H1 (cell line): ENCODE data around the gene GAPT. TPM values are rescaled to one million over a fixed set of nuclear protein-coding genes. Genes with fewer than 3 reads are reported as not detected.

ENCODE experiments used
- CTCF ChIA-PET: fragments of 300-600 bp; sonication (Branson Sonifier 250); formaldehyde crosslinking; loops from one replicate; lab custom pipeline; 2021; ENCODE audit not compliant: partially characterized antibody; lab: Charles Lee
- POLR2A ChIA-PET: fragments of 300-600 bp; sonication (Branson Sonifier 250); formaldehyde crosslinking; loops from one replicate; lab custom pipeline; 2021; ENCODE audit warnings: inconsistent platforms; ENCODE audit not compliant: partially characterized antibody; lab: Charles Lee
- DNase-seq, 2 experiments: peaks; one replicate each; pipeline versions ENCODE4 v3.0.0 to v3.0.0-alpha.2; 2010 to 2022; ENCODE audit warnings: low spot score in 2 of 2, low read depth in 1 of 2, mixed read lengths in 1 of 2
- FAIRE-seq: peaks from 2 replicates; lab custom pipeline; 2011; peaks lifted over from hg19 to GRCh38; lab: Jason Lieb, UNC
- H2AFZ ChIP-seq: 2 replicates; pipeline ENCODE4 v1.8.1; 2012; ENCODE audit warnings: low read length, inconsistent platforms
- H2AK5ac ChIP-seq: 2 replicates; pipeline ENCODE4 v1.6.1; 2013; ENCODE audit warnings: low read depth, low read length
- H2BK120ac ChIP-seq: replicated peaks from 2 replicates; pipeline ENCODE3; 2013; ENCODE audit warnings: low read depth, low read length, inconsistent platforms
- H2BK12ac ChIP-seq: 2 replicates; pipeline ENCODE4 v1.6.1; 2013; ENCODE audit warnings: low read depth, low read length
- H2BK15ac ChIP-seq: 2 replicates; pipeline ENCODE4 v1.6.1; 2013; ENCODE audit warnings: low read length
- H2BK20ac ChIP-seq: 2 replicates; pipeline ENCODE4 v1.6.1; 2013; ENCODE audit warnings: low read length
- H2BK5ac ChIP-seq: 2 replicates; pipeline ENCODE4 v1.6.1; 2013; ENCODE audit warnings: low read depth, low read length
- H3K14ac ChIP-seq: 2 replicates; pipeline ENCODE4 v1.6.1; 2013; ENCODE audit warnings: inconsistent platforms; ENCODE audit not compliant: insufficient read length
- H3K18ac ChIP-seq: 2 replicates; pipeline ENCODE4 v1.6.1; 2013; ENCODE audit warnings: low read length; ENCODE audit errors: extremely low read depth
- H3K23ac ChIP-seq: 2 replicates; pipeline ENCODE4 v1.6.1; 2013; ENCODE audit warnings: inconsistent platforms; ENCODE audit not compliant: insufficient read length
- H3K23me2 ChIP-seq: 2 replicates; pipeline ENCODE4 v1.6.1; 2013; ENCODE audit warnings: low read depth, low read length
- H3K27ac ChIP-seq: 2 replicates; pipeline ENCODE4 v1.6.1; 2011; ENCODE audit warnings: low read depth, low read length, inconsistent platforms
- H3K27me3 ChIP-seq, 4 experiments: replicated peaks in 1 of 4; 1 replicate in 1 of 4; 2 replicates in 3 of 4; pipeline versions ENCODE4 v1.6.1 to v1.8.1; 2011 to 2013; ENCODE audit warnings: low read length in 3 of 4, mild to moderate bottlenecking in 3 of 4, inconsistent platforms in 2 of 4, mixed read lengths in 2 of 4, moderate library complexity in 1 of 4; ENCODE audit not compliant: control insufficient read depth in 3 of 4, insufficient read depth in 3 of 4; ENCODE audit errors: extremely low read depth in 1 of 4
- H3K36me3 ChIP-seq, 4 experiments: 2 replicates each; pipeline versions ENCODE4 v1.6.1 to v1.8.1; 2011 to 2013; ENCODE audit warnings: mild to moderate bottlenecking in 4 of 4, low read length in 3 of 4, moderate library complexity in 2 of 4, control low read depth in 1 of 4, inconsistent platforms in 1 of 4; ENCODE audit not compliant: insufficient read depth in 4 of 4, control insufficient read depth in 2 of 4
- H3K4ac ChIP-seq: replicated peaks from 2 replicates; pipeline ENCODE3; 2013; ENCODE audit warnings: low read length, low read depth, mixed read lengths, inconsistent platforms; ENCODE audit not compliant: insufficient read length
- H3K4me1 ChIP-seq, 4 experiments: replicated peaks in 1 of 4; 1 replicate in 1 of 4; 2 replicates in 3 of 4; pipeline versions ENCODE4 v1.6.1 to v1.8.1; 2011 to 2013; ENCODE audit warnings: low read length in 3 of 4, inconsistent platforms in 2 of 4, mixed read lengths in 1 of 4; ENCODE audit not compliant: insufficient read depth in 4 of 4, control insufficient read depth in 3 of 4
- H3K4me2 ChIP-seq, 2 experiments: 2 replicates each; pipeline versions ENCODE4 v1.6.1 to v1.8.1; 2011 to 2013; ENCODE audit warnings: low read depth in 2 of 2, low read length in 2 of 2, control low read depth in 1 of 2, inconsistent platforms in 1 of 2, mild to moderate bottlenecking in 1 of 2; ENCODE audit not compliant: insufficient read depth in 1 of 2
- H3K4me3 ChIP-seq, 4 experiments: fragments of 200-600, 300-600 bp in 1 of 4; sonication (generic), shearing (Covaris generic), sonication (Bioruptor Twin) in 1 of 4; 2 replicates each; pipeline versions ENCODE4 v1.5.1 to v1.8.1; 2011 to 2016; ENCODE audit warnings: low read length in 4 of 4, low read depth in 3 of 4, control low read depth in 2 of 4, inconsistent platforms in 2 of 4, mild to moderate bottlenecking in 2 of 4, mixed read lengths in 1 of 4, moderate library complexity in 1 of 4; ENCODE audit not compliant: insufficient read depth in 2 of 4; ENCODE audit errors: extremely low read depth in 1 of 4
- H3K56ac ChIP-seq: replicated peaks from 2 replicates; pipeline ENCODE3; 2013; ENCODE audit warnings: low read depth, mild to moderate bottlenecking, mixed read lengths, low read length, inconsistent platforms; ENCODE audit not compliant: insufficient read length
- H3K79me1 ChIP-seq: 2 replicates; pipeline ENCODE4 v1.6.1; 2013; ENCODE audit warnings: low read depth, low read length, control low read depth
- H3K79me2 ChIP-seq, 2 experiments: 2 replicates each; pipeline versions ENCODE4 v1.6.1 to v1.8.1; 2012 to 2013; ENCODE audit warnings: low read length in 2 of 2, mild to moderate bottlenecking in 2 of 2, inconsistent platforms in 1 of 2; ENCODE audit not compliant: insufficient read depth in 2 of 2, control insufficient read depth in 1 of 2
- H3K9ac ChIP-seq, 4 experiments: replicated peaks in 1 of 4; 1 replicate in 1 of 4; 2 replicates in 3 of 4; pipeline versions ENCODE4 v1.6.1 to v1.8.1; 2011 to 2013; ENCODE audit warnings: low read depth in 3 of 4, low read length in 3 of 4, control low read depth in 2 of 4, mild to moderate bottlenecking in 2 of 4, moderate library complexity in 2 of 4, inconsistent platforms in 1 of 4; ENCODE audit errors: extremely low read depth in 1 of 4
- H3K9me3 ChIP-seq, 2 experiments: 2 replicates each; pipeline versions ENCODE4 v1.6.1 to v1.8.1; 2012 to 2013; ENCODE audit warnings: mild to moderate bottlenecking in 2 of 2, moderate library complexity in 2 of 2, control low read depth in 1 of 2, inconsistent platforms in 1 of 2, low read depth in 1 of 2, low read length in 1 of 2, mixed read lengths in 1 of 2; ENCODE audit not compliant: insufficient read depth in 2 of 2
- H4K20me1 ChIP-seq, 2 experiments: replicated peaks in 1 of 2; 2 replicates each; pipeline versions ENCODE3 to v1.8.1; 2011 to 2013; ENCODE audit warnings: inconsistent platforms in 2 of 2, low read length in 2 of 2, mild to moderate bottlenecking in 1 of 2; ENCODE audit not compliant: insufficient read depth in 2 of 2, control insufficient read depth in 1 of 2
- H4K5ac ChIP-seq: 2 replicates; pipeline ENCODE4 v1.6.1; 2013; ENCODE audit warnings: low read length, low read depth, mixed read lengths, inconsistent platforms; ENCODE audit not compliant: insufficient read length
- H4K8ac ChIP-seq: 2 replicates; pipeline ENCODE4 v1.8.0; 2013; ENCODE audit warnings: mild to moderate bottlenecking, moderate library complexity, low read length, inconsistent platforms; ENCODE audit not compliant: insufficient read depth; ENCODE audit errors: extremely low read depth
- H4K91ac ChIP-seq: replicated peaks from 2 replicates; pipeline ENCODE3; 2013; ENCODE audit warnings: low read length, mixed read lengths, inconsistent platforms; ENCODE audit not compliant: insufficient read length
- CEBPB ChIP-seq: IDR thresholded peaks from 2 replicates; pipeline ENCODE4 v1.6.1; 2012; ENCODE audit warnings: low read depth, low read length
- FOSL1 ChIP-seq: IDR thresholded peaks from 2 replicates; pipeline ENCODE4 v1.6.1; 2011; ENCODE audit warnings: mild to moderate bottlenecking, low read depth, low read length, moderate library complexity; ENCODE audit not compliant: insufficient read depth
- HDAC2 ChIP-seq, 2 experiments: fragments of 300-600 bp in 1 of 2; sonication (generic) in 1 of 2; IDR thresholded peaks; 2 replicates each; pipeline ENCODE4 v1.6.1; 2011 to 2012; ENCODE audit warnings: low read depth in 2 of 2, low read length in 2 of 2, mild to moderate bottlenecking in 2 of 2, moderate library complexity in 2 of 2, borderline replicate concordance in 1 of 2, inconsistent platforms in 1 of 2
- KDM1A ChIP-seq: fragments of 200-600, 300-600 bp; sonication (generic); IDR thresholded peaks from 2 replicates; pipeline ENCODE4 v1.7.1; 2016; ENCODE audit warnings: mild to moderate bottlenecking, low read length, borderline replicate concordance
- KDM4A ChIP-seq: IDR thresholded peaks from one replicate; pipeline ENCODE4 v1.7.1; 2012; ENCODE audit warnings: low read depth, mild to moderate bottlenecking, moderate library complexity, low read length, inconsistent platforms; ENCODE audit not compliant: severe bottlenecking
- POLR2A ChIP-seq, 2 experiments: IDR thresholded peaks; 1 replicate in 1 of 2; 2 replicates in 1 of 2; pipeline ENCODE4 v1.6.1; 2011; ENCODE audit warnings: low read depth in 2 of 2, low read length in 2 of 2, mild to moderate bottlenecking in 2 of 2; ENCODE audit errors: control extremely low read depth in 1 of 2
- SAP30 ChIP-seq: fragments of 300-600 bp; sonication (generic); IDR thresholded peaks from 2 replicates; pipeline ENCODE4 v1.7.1; 2012; ENCODE audit warnings: low read length, moderate library complexity, mild to moderate bottlenecking, inconsistent platforms; ENCODE audit not compliant: insufficient read depth, insufficient replicate concordance
- SIN3A ChIP-seq, 2 experiments: IDR thresholded peaks in 1 of 2; conservative IDR thresholded peaks in 1 of 2; 2 replicates each; pipeline ENCODE4 v1.6.1; 2011 to 2012; ENCODE audit warnings: low read length in 2 of 2, improper control_type of control experiment in 1 of 2, low read depth in 1 of 2, mild to moderate bottlenecking in 1 of 2
- SP2 ChIP-seq: IDR thresholded peaks from 2 replicates; pipeline ENCODE4 v1.6.1; 2012; ENCODE audit warnings: mild to moderate bottlenecking, low read length, inconsistent platforms
- SRF ChIP-seq: IDR thresholded peaks from 2 replicates; pipeline ENCODE4 v1.6.1; 2011; ENCODE audit warnings: mild to moderate bottlenecking, low read depth, low read length, moderate library complexity
- WGBS, 2 experiments: shearing (Covaris generic) in 1 of 2; methylation state at CpG; one replicate each; pipeline versions ENCODE4 v1.1.6 to v1.1.7; 2013 to 2015; ENCODE audit warnings: low lambda C conversion rate in 2 of 2, mixed read lengths in 2 of 2, inconsistent platforms in 1 of 2, low coverage in 1 of 2, missing lambda C conversion rate in 1 of 2; ENCODE audit not compliant: insufficient replicate concordance in 2 of 2, insufficient coverage in 1 of 2, insufficient read length in 1 of 2; ENCODE audit errors: extremely low coverage in 1 of 2, missing lambda C conversion rate in 1 of 2; 5-methylcytosine and 5-hydroxymethylcytosine counted together
- polyA plus RNA-seq, 7 experiments: library from polyadenylated mRNA; depleted of rRNA in 3 of 7; stranded (reverse) in 5 of 7; unstranded in 2 of 7; fragments of >200 nt in 5 of 7; fragments of 200-250 nt in 2 of 7; gene quantifications; 1 replicate in 5 of 7; 2 replicates in 1 of 7; 4 replicates in 1 of 7; pipeline versions ENCODE4 v1.2.1 to v1.2.3, GENCODE V29; 2011 to 2013; ENCODE audit warnings: missing spikeins in 2 of 7, mixed read lengths in 2 of 7
- total RNA-seq: library from RNA; stranded (reverse); fragmentation: NEBNext Ultra II Directional; extraction: Animal tissue kit (Norgen Biotek cat#: 25700); gene quantifications from 2 replicates; pipeline ENCODE4 v1.2.1, GENCODE V29; 2021
- TF ChIP-seq, protein P1 (sequence below): IDR thresholded peaks from 2 replicates; pipeline ENCODE4 v1.6.1; 2012; ENCODE audit warnings: inconsistent platforms
- TF ChIP-seq, protein P2 (sequence below): IDR thresholded peaks from 2 replicates; pipeline ENCODE4 v1.6.1; 2011; ENCODE audit warnings: low read length, improper control_type of control experiment

GAPT gene
- total and polyA plus RNA-seq, 2 of the 8 experiments (the other 6 are each of a cell fraction or from before 2014, with no cell fraction given) = not detected

GRCh38 chr5:58504766-58505165 is 13.5 kb downstream of the GAPT start:
- H3K9ac ChIP-seq = no peak overlapping the region
- H3K4ac ChIP-seq = no peak overlapping the region
- H2BK20ac ChIP-seq = no peak overlapping the region
- H2BK12ac ChIP-seq = no peak overlapping the region
- no peak overlapping the region for H3K14ac ChIP-seq
- H3K18ac ChIP-seq = no peak overlapping the region
- no peak overlapping the region for H3K23ac ChIP-seq
- CTCF ChIA-PET = interaction anchor here (0.7 to 7.5 kb wide), 4 partner anchors 8 to 345 kb away, joined by 3 to 60 read pairs (median 10); no protein-coding TSS in a partner anchor
- no peak overlapping the region for H4K8ac ChIP-seq
- H2BK120ac ChIP-seq = no peak overlapping the region
- POLR2A ChIA-PET = no interaction called here
- no peak overlapping the region for H4K5ac ChIP-seq
- H3K56ac ChIP-seq = no peak overlapping the region
- no peaks in the 10 kb centered on the region for H3K79me1 ChIP-seq
- H3K36me3 ChIP-seq = no peaks in the 10 kb centered on the region
- no peaks in the 10 kb centered on the region for H3K79me2 ChIP-seq
- H4K91ac ChIP-seq = no peak overlapping the region
- no peak overlapping the region for H2BK15ac ChIP-seq
- 86% methylated on average over 3 of the region's 3 CpGs; no CpG with 5 or more reads in 1 of the 2 experiments for WGBS, 2 experiments
- FAIRE-seq (no peak), DNase-seq (no peak)
- no peaks in the 10 kb centered on the region for H3K9me3 ChIP-seq
- no peak overlapping the region for H3K27ac ChIP-seq
- H3K4me2 ChIP-seq = no peak overlapping the region
- no peak overlapping the region for H2AFZ ChIP-seq
- no peaks in the 10 kb centered on the region for H3K23me2 ChIP-seq
- no peaks in the 10 kb centered on the region for H4K20me1 ChIP-seq
- no peak overlapping the region for H3K4me3 ChIP-seq
- peaks cover 0 to 3% (median 0%) of the 10 kb centered on the region in 4 experiments; a peak in 1 of 7 replicates for H3K4me1 ChIP-seq
- peaks cover 0 to 1% (median 0%) of the 10 kb centered on the region in 4 experiments; a peak in 1 of 7 replicates for H3K27me3 ChIP-seq
- H2BK5ac ChIP-seq = no peak overlapping the region
- H2AK5ac ChIP-seq = no peak overlapping the region
- TF ChIP-seq, protein P1, sequence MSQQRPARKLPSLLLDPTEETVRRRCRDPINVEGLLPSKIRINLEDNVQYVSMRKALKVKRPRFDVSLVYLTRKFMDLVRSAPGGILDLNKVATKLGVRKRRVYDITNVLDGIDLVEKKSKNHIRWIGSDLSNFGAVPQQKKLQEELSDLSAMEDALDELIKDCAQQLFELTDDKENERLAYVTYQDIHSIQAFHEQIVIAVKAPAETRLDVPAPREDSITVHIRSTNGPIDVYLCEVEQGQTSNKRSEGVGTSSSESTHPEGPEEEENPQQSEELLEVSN = no peak
- no peak for TF ChIP-seq SRF
- no peak for TF ChIP-seq HDAC2 (IDR thresholded peaks at IDR 0.05; ENCODE audit: borderline replicate concordance in 1 of 2, low read depth in 2 of 2, low read length in 2 of 2)
- TF ChIP-seq KDM4A = no peak
- TF ChIP-seq SIN3A (conservative IDR thresholded peaks at IDR 0.05 in 1 of 2, IDR thresholded peaks at IDR 0.05 in 1 of 2; ENCODE audit: low read depth in 1 of 2, low read length in 2 of 2) = no peak
- TF ChIP-seq FOSL1 = no peak
- TF ChIP-seq KDM1A = no peak
- TF ChIP-seq SP2 = no peak
- no peak for TF ChIP-seq CEBPB
- TF ChIP-seq SAP30 = no peak
- TF ChIP-seq, protein P2, sequence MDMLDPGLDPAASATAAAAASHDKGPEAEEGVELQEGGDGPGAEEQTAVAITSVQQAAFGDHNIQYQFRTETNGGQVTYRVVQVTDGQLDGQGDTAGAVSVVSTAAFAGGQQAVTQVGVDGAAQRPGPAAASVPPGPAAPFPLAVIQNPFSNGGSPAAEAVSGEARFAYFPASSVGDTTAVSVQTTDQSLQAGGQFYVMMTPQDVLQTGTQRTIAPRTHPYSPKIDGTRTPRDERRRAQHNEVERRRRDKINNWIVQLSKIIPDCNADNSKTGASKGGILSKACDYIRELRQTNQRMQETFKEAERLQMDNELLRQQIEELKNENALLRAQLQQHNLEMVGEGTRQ = no peak
- no peak for TF ChIP-seq POLR2A (IDR thresholded peaks at IDR 0.05; ENCODE audit: control extremely low read depth in 1 of 2, low read depth in 2 of 2, low read length in 2 of 2)
